ENCODE measurements around the gene DNASE2B. TPM values are rescaled to one million over a fixed set of nuclear protein-coding genes. Genes with fewer than 3 reads are reported as not detected.
"Not testable (repeated sequence)": the region's sequence is repeated elsewhere in the genome, so short reads cannot be mapped to it uniquely, and the experiment has no call there.

The DNASE2B gene
- total RNA-seq, 1 donor: not detected

- DNase-seq (ENCODE audit: low read depth in 2 of 3, low spot score in 2 of 3): not testable (repeated sequence)
These were observed 44.7 kb downstream of the DNASE2B start for GRCh38 chr1:84442747-84443646.

GRCh38 chr1:84448704-84449103 lies 50.4 kb downstream of the DNASE2B start:
- not testable (repeated sequence) for DNase-seq (ENCODE audit: low read depth in 2 of 3, low spot score in 2 of 3)

- DNase-seq (ENCODE audit: low read depth in 2 of 3, low spot score in 2 of 3): no peak
These were observed 52.6 kb downstream of the DNASE2B start for GRCh38 chr1:84450910-84451309.

GRCh38 chr1:84452436-84452835 lies 54.2 kb downstream of the DNASE2B start:
- DNase-seq (ENCODE audit: low read depth in 2 of 3, low spot score in 2 of 3): no peak

- no peak for DNase-seq (ENCODE audit: low read depth in 2 of 3, low spot score in 2 of 3)
These were observed 63.8 kb downstream of the DNASE2B start for GRCh38 chr1:84462118-84462517.

Other genes starting within 250 kb of the DNASE2B start
- gene SAMD13, start 96.8 kb upstream of the DNASE2B start, total RNA-seq: 5.7 TPM
- gene RPF1, start 80.8 kb downstream of the DNASE2B start, total RNA-seq: 12.7 TPM
- gene SPATA1, start 107.9 kb downstream of the DNASE2B start, total RNA-seq: 2.2 TPM
- 13.7 TPM for gene GNG5, start 108.1 kb downstream of the DNASE2B start, total RNA-seq
- 7.0 TPM for gene CTBS, start 176.0 kb downstream of the DNASE2B start, total RNA-seq

All from hematopoietic multipotent progenitor cell (in vitro differentiated cells).